NCI-H1694 (cell line): Measurements from ENCODE around the gene ONECUT3.
"Not testable (repeated sequence)": the region's sequence is repeated elsewhere in the genome, so short reads cannot be mapped to it uniquely, and the experiment has no call there.

Experiments used
- DNase-seq: peaks from one replicate; lab custom pipeline; 2025; lab: John Stamatoyannopoulos, UW

The ONECUT3 gene

GRCh38 chr19:1794424-1795172, 41.3 kb downstream of the ONECUT3 start:
- no peak for DNase-seq

GRCh38 chr19:1796395-1797142, 43.3 kb downstream of the ONECUT3 start:
- no peak for DNase-seq

DNA sequence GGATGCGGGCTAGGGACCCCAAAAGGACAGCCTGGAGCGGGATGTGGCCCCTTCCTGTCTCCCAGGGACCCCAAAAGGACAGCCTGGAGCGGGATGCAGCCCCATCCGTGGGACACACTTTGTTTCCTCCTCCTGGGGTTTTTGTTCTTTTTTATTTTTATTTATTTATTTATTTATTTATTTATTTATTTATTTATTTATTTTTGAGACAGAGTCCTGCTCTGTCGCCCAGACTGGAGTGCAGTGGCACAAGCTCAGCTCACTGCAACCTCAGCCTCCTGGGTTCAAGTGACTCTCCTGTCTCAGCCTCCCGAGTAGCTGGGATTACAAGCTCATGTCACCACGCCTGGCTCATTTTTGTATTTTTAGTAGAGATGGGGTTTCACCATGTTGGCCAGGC, 44.0 kb downstream of the ONECUT3 start:
- DNase-seq = not testable (repeated sequence)

DNA sequence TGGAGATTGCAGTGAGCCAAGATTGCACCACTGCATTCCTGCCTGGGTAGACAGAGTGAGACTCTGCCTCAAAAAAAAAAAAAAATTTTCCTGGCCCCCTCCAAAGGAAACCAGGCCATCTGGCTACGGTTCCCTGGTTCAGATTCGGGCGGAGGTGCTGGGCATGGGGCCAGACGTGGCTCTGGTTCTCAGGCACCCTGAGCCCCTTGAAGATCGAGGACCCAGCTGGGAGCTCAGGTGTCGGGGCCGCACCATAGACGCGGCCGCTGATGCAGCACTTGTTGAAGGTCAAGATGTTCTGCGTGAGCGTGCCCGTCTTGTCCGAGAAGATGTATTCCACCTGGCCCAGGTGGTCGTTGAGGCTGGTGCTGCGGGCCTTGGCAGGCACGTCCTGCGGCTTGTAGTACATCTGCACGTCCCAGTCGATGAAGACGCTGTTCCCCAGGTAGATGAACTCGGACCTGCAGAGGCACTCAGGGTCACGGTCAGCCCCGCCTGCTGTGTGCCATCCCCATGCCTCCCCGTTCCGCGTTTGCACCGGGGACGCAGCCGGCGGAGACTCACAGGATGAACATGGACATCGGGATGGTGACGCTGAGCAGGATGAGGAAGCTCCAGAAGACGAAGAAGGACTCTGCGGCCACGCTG, 46.5 kb downstream of the ONECUT3 start:
- no peak for DNase-seq

DNA sequence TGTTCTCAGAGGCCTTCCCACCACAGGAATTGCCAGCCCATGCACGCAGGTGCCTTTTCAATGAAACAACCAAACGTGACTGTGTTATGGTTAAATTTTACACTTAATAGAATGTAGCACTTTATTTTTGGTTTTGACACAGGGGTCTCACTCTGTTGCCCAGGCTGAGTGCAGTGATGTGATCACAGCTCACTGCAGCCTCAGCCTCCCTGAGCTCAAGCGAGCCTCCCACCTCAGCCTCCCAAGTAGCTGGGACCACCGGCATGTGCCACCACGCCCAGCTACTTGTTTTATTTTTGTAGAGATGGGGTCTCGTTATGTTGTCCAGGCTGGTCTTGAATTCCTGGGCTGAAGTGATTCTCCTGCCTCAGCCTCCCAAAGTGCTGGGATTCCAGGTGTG, 51.6 kb downstream of the ONECUT3 start:
- DNase-seq = no peak

DNA sequence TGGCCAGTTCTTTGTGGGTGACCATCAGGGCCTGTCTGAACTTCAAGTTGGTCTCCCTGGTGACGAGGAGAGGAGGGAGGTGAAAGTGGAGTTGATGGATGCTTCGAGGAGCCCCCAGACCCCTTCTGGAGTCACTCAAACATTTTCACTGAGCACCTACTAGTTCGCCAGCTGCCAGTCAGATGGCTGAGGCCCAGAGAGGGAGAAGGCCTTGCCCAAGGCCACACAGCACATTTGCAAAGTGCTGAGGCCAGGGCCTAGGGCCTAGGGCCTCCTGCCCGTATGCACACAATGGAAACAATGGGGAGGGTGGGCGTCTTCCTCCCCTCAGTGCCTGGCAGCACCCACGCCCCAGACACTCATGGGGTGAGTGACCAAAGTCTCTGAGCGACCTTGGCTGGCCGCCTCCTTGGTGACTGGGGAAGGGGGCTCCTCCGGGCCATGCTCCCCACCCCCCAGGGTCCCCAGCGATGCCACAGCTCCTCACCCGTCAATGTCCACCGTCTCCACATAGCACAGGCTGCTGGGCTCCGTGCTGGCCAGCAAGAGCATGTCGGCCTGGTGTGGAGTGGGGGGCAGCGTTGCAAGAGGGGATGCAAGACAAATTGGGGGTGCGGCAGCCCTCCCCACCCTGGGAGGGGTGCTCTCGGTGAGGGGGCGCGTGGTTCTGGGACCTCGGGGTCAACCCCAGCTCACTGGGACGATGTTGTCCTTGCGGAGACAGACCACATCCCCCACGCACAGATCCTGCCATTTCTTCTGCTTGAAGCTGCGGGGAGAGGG, 52.3 kb downstream of the ONECUT3 start:
- no peak for DNase-seq

DNA sequence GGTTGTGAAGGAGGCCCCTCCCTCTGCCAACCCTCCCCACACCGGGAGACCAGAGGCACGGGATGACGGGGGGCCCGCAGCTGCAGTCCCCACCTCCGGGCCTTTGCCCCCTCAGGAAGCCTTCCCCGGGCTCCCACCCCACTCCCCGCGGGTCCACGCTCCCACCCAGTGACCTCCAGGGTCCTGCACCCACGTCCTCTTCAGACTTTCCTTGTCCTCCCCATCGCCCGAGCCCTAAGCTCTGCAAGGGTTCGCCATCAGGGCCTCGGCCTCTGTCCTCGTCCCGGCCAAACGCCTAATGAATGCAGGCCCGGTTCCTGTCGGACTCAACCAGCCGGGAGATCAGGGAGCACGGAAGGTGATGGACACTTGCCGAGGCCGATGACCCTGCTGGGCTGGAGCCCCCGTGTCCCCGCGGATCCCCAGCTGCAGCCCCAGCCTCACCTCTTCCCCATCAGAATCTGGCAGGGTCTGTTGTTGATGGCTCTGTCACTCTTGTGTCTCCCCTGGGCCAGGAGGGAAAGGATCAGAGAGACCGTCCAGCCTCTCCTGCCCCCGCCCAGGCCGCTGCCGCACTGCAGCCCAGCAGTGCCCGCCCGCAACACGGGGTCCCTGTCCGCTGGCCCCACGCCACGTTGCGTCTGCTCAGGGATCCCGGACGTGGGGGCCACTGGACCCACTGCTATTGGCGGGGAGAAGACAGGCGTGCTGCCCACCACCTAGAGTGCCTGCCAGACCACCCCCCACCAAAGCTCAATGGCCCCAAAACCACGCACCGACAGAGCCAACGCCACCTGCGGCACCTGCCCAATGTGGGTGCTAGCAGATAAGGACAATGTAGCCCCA, 53.1 kb downstream of the ONECUT3 start:
- no peak for DNase-seq

- no peak for DNase-seq
These were observed 53.9 kb downstream of the ONECUT3 start for GRCh38 chr19:1807030-1807694.

GRCh38 chr19:1807695-1808394, 54.5 kb downstream of the ONECUT3 start:
- DNase-seq = no peak

DNA sequence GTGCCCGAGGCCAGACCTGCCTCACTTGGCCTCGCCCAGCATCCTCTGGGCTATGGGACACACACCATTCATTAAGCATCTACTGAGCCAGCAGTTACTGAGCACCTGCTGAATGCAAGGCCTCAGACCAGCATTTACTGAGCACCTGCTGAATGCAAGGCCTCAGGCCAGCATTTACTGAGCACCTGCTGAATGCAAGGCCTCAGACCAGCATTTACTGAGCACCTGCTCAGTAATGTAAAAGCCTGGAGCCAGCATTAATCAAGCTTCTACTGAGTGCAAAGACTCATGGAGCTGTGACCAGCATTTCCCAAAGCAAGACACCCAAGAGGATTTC, 55.1 kb downstream of the ONECUT3 start:
- no peak for DNase-seq

DNA sequence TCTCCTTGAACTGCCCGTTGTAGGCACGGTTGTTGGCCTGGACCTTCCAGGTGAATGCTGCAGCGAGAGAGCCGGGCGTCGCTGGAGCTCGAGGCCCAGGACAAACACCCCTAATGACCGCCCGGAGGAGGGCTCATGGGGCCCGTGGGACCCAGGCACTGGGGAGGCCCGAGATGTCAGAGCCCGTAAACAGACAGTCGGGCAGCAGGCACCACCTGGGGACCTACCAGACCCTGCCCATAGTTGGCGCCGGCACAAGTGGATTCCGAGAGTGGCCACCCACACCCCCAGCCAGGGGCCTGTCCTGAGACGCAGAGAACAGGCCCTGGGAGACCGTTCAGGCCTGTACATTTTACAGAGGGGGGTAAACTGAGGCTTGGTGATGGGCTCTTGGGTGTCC, 56.4 kb downstream of the ONECUT3 start:
- no peak for DNase-seq

DNA sequence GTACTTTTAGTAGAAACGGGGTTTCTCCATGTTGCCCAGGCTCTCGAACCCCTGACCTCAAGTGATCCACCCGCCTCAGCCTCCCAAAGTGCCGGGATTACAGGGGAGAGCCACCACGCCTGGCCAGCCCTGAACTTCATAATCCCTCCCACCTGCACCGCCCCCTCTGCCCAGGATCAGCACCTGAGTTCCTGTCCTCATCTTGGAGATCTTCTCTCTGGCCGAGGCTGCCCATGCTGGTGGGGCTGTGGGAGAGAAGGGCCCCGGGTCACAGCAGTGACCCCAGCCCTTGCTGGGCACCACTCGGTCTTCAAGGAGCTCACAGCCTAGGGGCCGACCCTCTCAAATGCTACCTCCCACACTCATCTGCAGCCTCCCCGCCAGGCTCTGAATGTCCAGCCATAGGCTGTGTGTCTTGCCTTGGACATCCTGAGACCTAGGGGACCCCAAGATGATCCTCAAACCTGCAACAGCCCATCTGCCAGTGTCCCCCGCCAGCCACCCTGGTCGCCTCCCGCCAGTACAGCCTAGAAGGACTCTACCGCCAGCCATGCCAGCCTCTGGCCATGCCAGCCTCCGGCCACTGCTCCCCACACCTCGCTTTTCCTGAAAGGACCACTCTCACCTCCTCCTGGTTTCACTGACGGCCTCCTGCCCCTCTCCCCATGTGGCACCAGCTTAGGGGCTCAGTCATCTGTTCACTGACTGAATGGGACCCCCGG, 57.3 kb downstream of the ONECUT3 start:
- no peak for DNase-seq

GRCh38 chr19:1811472-1811894, 58.2 kb downstream of the ONECUT3 start:
- DNase-seq = no peak

DNA sequence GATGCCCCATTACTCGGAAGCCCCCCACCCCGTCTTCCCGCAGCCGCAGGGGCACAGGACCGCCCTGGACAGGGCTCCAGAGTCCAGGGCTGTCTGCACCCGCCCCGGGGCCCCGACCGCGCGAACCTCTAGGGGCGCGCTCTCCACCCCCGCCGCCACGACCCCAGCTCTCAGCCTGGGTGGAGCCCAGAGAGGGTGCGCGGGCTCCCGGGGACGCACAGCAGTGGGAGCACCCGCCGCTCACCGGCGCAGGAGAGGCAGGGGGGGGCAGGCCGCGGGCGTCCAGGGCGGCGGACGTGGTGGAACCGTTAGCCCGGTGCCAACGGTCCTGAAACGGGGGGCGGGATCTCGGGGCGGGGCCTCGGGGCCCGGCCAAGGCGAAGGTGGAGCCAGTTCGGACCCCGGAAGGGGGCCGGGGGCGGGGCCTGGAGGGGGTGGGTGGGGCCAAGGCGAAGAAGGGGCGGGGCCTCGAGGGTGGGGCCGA, 58.7 kb downstream of the ONECUT3 start, which contains the start of gene ATP8B3:
Gene ATP8B3 (minus strand): TSS at position 335 of the 484 bp plus-strand sequence. CDS start 540 bp downstream, outside the sequence.
- DNase-seq = no peak

- peak; percentile 63 for DNase-seq
These were observed 59.3 kb downstream of the ONECUT3 start for GRCh38 chr19:1812426-1813191.

DNA sequence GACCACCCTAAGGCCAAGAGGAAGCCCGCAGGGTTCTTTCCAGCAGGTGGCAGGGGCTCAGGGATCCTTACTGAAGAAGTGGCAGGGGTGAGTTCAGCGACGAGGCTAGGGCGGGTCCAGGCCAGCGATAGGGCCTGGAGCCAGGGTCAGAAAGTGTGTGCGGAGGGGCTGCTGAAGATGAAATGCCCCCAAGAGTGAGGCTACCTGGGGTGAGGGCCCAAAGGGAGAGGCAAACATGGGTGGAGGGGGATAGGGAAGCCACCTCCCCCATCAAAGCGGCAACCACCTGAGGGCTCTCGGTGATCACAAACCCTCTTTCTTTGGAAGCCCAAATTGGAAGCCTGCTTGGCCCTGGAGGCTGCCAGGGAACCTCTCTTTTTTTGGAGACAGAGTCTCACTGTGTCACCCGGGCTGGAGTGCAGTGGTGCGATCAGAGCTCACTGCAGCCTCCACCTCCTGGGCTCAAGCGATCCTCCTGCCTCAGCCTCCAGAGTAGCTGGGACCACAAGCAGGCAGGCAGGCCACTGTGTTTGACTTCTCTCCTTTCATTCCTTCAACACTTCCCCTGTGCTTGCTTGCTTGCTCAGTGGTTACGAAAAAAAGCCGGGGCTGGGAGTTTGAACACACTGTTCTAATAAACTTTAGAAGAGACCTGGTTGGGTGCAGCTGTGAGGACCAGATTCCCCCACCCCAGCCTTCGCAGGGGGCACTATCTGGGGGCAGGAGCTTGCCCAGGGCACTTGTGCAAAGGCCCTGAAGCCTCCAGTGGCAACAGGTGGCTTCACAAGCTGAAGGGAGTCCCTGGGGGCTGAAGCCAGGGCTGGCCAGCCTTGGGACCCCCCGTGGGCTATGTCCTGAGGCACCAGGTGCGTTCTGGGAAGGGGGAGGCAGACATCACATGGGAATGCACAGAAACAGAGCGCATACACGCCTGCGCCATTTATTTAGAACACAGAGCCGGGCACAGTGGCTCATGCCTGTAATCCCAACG, 60.2 kb downstream of the ONECUT3 start:
- no peak for DNase-seq

GRCh38 chr19:1814391-1814790, 61.1 kb downstream of the ONECUT3 start:
- DNase-seq = no peak
